Measurements from ENCODE around the gene RUNX3. TPM values are rescaled to one million over a fixed set of nuclear protein-coding genes. Genes with fewer than 3 reads are reported as not detected.
"Not testable (repeated sequence)": the region's sequence is repeated elsewhere in the genome, so short reads cannot be mapped to it uniquely, and the experiment has no call there.

The RUNX3 gene
- polyA plus RNA-seq, 3 donors: 4.4 to 27.9 (median 6.7) TPM

DNA sequence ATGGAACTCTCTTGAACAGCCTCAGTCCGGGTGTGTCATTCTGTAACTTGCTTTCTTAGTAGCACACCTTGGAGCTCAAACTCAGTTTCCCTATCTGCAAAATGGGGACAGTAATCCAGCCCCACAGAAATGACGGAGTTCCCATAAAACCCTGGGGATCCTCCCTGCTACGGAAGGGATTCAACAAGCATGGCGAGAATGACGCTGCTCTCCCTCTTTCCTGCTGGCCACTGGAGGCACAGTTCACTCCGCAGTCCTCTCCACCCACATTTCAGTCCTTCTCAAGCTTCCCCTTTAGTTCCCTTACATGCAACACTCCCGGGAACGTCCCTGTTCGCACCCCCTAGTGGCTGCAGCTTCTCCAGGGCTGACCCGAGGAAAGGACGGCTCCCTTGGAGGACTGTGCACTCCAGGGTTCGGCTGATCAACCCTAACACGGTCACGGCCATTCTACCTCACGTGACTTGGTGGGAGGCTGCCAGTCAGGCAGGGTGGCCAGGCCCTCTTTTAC, 20.6 kb downstream of the RUNX3 start:
- Histone ChIP-seq H3K4me2 (replicated peaks; ENCODE audit: extremely low read depth, low read length, poor library complexity, severe bottlenecking) (peak overlapping the region; percentile 36), H4K20me1 (ENCODE audit: insufficient read depth, low read length) (peaks cover 92% of the 10 kb centered on the region), H3K27me3 (ENCODE audit: control insufficient read depth in 2 of 2, insufficient read depth in 2 of 2, low read length in 2 of 2) (no peaks in the 10 kb centered on the region), H3K27ac (ENCODE audit: low read depth in 1 of 2, low read length in 2 of 2) (no peak overlapping the region), H3K4me1 (ENCODE audit: control insufficient read depth in 1 of 2, insufficient read depth in 2 of 2, low read length in 2 of 2) (peaks cover 5 to 8% of the 10 kb centered on the region in 2 donors), H3K79me2 (ENCODE audit: insufficient read depth, low read length) (no peaks in the 10 kb centered on the region), H3K36me3 (replicated peaks in 1 of 2; ENCODE audit: control insufficient read depth in 1 of 2, insufficient read depth in 2 of 2, low read length in 2 of 2) (peaks cover 16 to 59% of the 10 kb centered on the region in 2 donors), H3K4me3 (replicated peaks in 1 of 3; ENCODE audit: low read depth in 2 of 3, low read length in 3 of 3) (no peak overlapping the region), H2AFZ (ENCODE audit: insufficient read depth, low read depth, low read length, poor library complexity, severe bottlenecking) (no peak overlapping the region), H3K9ac (ENCODE audit: insufficient read depth, low read length, poor library complexity, severe bottlenecking) (no peak overlapping the region), H3K9me3 (replicated peaks in 1 of 2; ENCODE audit: control insufficient read depth in 1 of 2, insufficient read depth in 1 of 2, low read length in 2 of 2) (peaks cover 0 to 2% of the 10 kb centered on the region in 2 donors)
- Mint-ChIP-seq H3K4me3 (peak overlapping the region in 1 of 2 donors; percentile 73), H3K36me3 (peaks cover 34 to 50% of the 10 kb centered on the region in 2 donors), H3K27ac (peak overlapping the region; percentile 45 to 81 (median 62)), H3K27me3 (ENCODE audit: low read depth in 3 of 3) (no peaks in the 10 kb centered on the region), H3K4me1 (peaks cover 19% of the 10 kb centered on the region), H3K9me3 (peaks cover 2 to 9% (median 5%) of the 10 kb centered on the region in 7 donors)
- intact Hi-C loops (cut with micrococcal nuclease): no loop called here
- TF ChIP-seq, protein P1, sequence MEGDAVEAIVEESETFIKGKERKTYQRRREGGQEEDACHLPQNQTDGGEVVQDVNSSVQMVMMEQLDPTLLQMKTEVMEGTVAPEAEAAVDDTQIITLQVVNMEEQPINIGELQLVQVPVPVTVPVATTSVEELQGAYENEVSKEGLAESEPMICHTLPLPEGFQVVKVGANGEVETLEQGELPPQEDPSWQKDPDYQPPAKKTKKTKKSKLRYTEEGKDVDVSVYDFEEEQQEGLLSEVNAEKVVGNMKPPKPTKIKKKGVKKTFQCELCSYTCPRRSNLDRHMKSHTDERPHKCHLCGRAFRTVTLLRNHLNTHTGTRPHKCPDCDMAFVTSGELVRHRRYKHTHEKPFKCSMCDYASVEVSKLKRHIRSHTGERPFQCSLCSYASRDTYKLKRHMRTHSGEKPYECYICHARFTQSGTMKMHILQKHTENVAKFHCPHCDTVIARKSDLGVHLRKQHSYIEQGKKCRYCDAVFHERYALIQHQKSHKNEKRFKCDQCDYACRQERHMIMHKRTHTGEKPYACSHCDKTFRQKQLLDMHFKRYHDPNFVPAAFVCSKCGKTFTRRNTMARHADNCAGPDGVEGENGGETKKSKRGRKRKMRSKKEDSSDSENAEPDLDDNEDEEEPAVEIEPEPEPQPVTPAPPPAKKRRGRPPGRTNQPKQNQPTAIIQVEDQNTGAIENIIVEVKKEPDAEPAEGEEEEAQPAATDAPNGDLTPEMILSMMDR (IDR thresholded peaks at IDR 0.05): peak; percentile 72
- WGBS (ENCODE audit: insufficient coverage): 27% methylated on average over 13 of the region's 15 CpGs
- DNase-seq: peak; percentile 71 to 81 (median 73)

DNA sequence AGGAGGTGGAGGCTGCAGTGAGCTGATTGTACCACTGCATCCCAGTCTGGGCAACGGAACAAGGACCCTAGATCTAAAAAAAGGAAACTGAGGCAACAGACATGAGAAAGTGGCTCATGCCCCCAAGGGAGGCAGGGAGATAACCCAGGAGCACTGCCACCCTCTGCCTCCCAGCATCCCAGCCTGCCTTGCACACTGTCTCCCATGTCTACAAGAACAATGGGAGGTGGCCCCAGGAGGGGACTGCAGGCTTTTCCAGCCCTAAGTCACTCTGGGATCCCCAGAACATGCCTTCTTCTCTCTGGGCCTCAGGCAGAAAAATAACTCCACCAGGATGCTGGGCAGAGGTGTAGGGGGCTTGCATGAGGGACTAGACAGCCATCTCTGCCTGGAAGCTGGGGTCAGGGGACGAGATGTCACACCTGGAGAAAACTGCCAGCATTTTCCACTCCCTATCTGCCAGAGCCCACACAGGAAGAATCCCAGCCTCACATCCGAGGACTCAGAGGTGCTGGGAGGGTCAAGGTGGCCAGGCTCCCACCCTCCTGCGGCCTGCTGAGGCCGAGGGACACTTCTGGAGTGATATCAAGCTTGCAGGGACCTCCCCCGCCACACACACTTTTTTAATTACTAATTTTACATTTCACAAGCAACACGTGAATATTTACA, 21.4 kb downstream of the RUNX3 start:
- Histone ChIP-seq H3K9me3 (replicated peaks in 1 of 2; ENCODE audit: control insufficient read depth in 1 of 2, insufficient read depth in 1 of 2, low read length in 2 of 2) (peaks cover 0 to 2% of the 10 kb centered on the region in 2 donors), H3K4me3 (replicated peaks in 1 of 3; ENCODE audit: low read depth in 2 of 3, low read length in 3 of 3) (no peak overlapping the region), H4K20me1 (ENCODE audit: insufficient read depth, low read length) (peaks cover 92% of the 10 kb centered on the region), H3K36me3 (replicated peaks in 1 of 2; ENCODE audit: control insufficient read depth in 1 of 2, insufficient read depth in 2 of 2, low read length in 2 of 2) (peaks cover 16 to 60% of the 10 kb centered on the region in 2 donors), H3K9ac (ENCODE audit: insufficient read depth, low read length, poor library complexity, severe bottlenecking) (no peak overlapping the region), H3K27ac (ENCODE audit: low read depth in 1 of 2, low read length in 2 of 2) (no peak overlapping the region), H3K79me2 (ENCODE audit: insufficient read depth, low read length) (no peaks in the 10 kb centered on the region), H3K4me2 (replicated peaks; ENCODE audit: extremely low read depth, low read length, poor library complexity, severe bottlenecking) (no peak overlapping the region), H3K4me1 (ENCODE audit: control insufficient read depth in 1 of 2, insufficient read depth in 2 of 2, low read length in 2 of 2) (peaks cover 5 to 8% of the 10 kb centered on the region in 2 donors), H2AFZ (ENCODE audit: insufficient read depth, low read depth, low read length, poor library complexity, severe bottlenecking) (no peak overlapping the region), H3K27me3 (ENCODE audit: control insufficient read depth in 2 of 2, insufficient read depth in 2 of 2, low read length in 2 of 2) (no peaks in the 10 kb centered on the region)
- H3K4me3 Mint-ChIP-seq: no peak overlapping the region
- no peaks in the 10 kb centered on the region for H3K27me3 Mint-ChIP-seq (ENCODE audit: low read depth in 3 of 3)
- WGBS (ENCODE audit: insufficient coverage): 93% methylated on average over 7 of the region's 7 CpGs
- TF ChIP-seq, protein P1 (IDR thresholded peaks at IDR 0.05): no peak
- no peak for DNase-seq
- peaks cover 40 to 56% of the 10 kb centered on the region in 2 donors for H3K36me3 Mint-ChIP-seq
- peaks cover 19% of the 10 kb centered on the region for H3K4me1 Mint-ChIP-seq
- no peak overlapping the region for H3K27ac Mint-ChIP-seq
- intact Hi-C loops (cut with micrococcal nuclease): no loop called here
- peaks cover 2 to 9% (median 5%) of the 10 kb centered on the region in 7 donors for H3K9me3 Mint-ChIP-seq

DNA sequence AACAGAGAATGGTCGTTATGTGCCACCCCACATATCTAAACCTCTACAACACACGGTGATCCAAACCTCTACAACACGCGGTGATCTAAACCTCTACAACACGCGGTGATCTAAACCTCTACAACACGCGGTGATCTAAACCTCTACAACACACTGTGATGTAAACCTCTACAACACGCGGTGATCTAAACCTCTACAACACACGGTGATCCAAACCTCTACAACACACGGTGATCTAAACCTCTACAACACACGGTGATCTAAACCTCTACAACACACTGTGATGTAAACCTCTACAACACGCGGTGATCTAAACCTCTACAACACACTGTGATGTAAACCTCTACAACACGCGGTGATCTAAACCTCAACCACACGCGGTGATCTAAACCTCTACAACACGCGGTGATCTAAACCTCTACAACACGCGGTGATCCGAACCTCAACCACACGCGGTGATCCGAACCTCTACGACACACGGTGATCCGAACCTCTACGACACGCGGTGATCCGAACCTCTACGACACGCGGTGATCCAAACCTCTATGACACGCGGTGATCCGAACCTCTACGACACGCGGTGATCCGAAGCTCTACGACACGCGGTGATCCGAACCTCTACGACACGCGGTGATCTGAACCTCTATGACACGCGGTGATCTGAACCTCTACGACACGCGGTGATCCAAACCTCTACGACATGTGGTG, 22.3 kb downstream of the RUNX3 start:
- H3K27me3 ChIP-seq (ENCODE audit: control insufficient read depth in 2 of 2, insufficient read depth in 2 of 2, low read length in 2 of 2); H3K4me1 ChIP-seq (ENCODE audit: control insufficient read depth in 1 of 2, insufficient read depth in 2 of 2, low read length in 2 of 2); H3K27ac ChIP-seq (ENCODE audit: low read depth in 1 of 2, low read length in 2 of 2); H3K9me3 Mint-ChIP-seq; H3K79me2 ChIP-seq (ENCODE audit: insufficient read depth, low read length); H3K4me3 Mint-ChIP-seq; DNase-seq; H3K9ac ChIP-seq (ENCODE audit: insufficient read depth, low read length, poor library complexity, severe bottlenecking); H3K4me2 ChIP-seq (replicated peaks; ENCODE audit: extremely low read depth, low read length, poor library complexity, severe bottlenecking); H3K27me3 Mint-ChIP-seq (ENCODE audit: low read depth in 3 of 3); H2AFZ ChIP-seq (ENCODE audit: insufficient read depth, low read depth, low read length, poor library complexity, severe bottlenecking); H3K9me3 ChIP-seq (replicated peaks in 1 of 2; ENCODE audit: control insufficient read depth in 1 of 2, insufficient read depth in 1 of 2, low read length in 2 of 2); intact Hi-C loops (cut with micrococcal nuclease); H3K4me3 ChIP-seq (replicated peaks in 1 of 3; ENCODE audit: low read depth in 2 of 3, low read length in 3 of 3): not testable (repeated sequence)
- Mint-ChIP-seq H3K36me3 (peaks cover 43 to 56% of the 10 kb centered on the region in 2 donors), H3K27ac (peak overlapping the region in 1 of 7 donors; percentile 37), H3K4me1 (peaks cover 19% of the 10 kb centered on the region)
- peaks cover 18 to 60% of the 10 kb centered on the region in 2 donors for H3K36me3 ChIP-seq (replicated peaks in 1 of 2; ENCODE audit: control insufficient read depth in 1 of 2, insufficient read depth in 2 of 2, low read length in 2 of 2)
- 97% methylated on average over 41 of the region's 57 CpGs for WGBS (ENCODE audit: insufficient coverage)
- peaks cover 91% of the 10 kb centered on the region for H4K20me1 ChIP-seq (ENCODE audit: insufficient read depth, low read length)
